Loucy (cell line): Measurements from ENCODE around the gene HMGN4.

Source experiments
- H2AFZ ChIP-seq: fragments of 200-600 bp; sonication (generic); 2 replicates; pipeline ENCODE4 v1.6.0; 2016; ENCODE audit warnings: antibody characterized with exemption, mild to moderate bottlenecking, low read length, moderate library complexity
- H3F3A ChIP-seq: fragments of 200-600 bp; 2 replicates; pipeline ENCODE4 v1.6.0; 2016; ENCODE audit warnings: antibody characterized with exemption, low read depth, mild to moderate bottlenecking
- H3K27me3 ChIP-seq: fragments of 200-600 bp; sonication (generic); 2 replicates; pipeline ENCODE4 v1.6.1; 2014; ENCODE audit warnings: low read length, mild to moderate bottlenecking; ENCODE audit not compliant: insufficient read depth, poor library complexity, severe bottlenecking
- H3K36me3 ChIP-seq: fragments of 200-600 bp; sonication (generic); 2 replicates; pipeline ENCODE4 v1.6.1; 2016; ENCODE audit warnings: low read length; ENCODE audit not compliant: insufficient read depth
- H3K4me1 ChIP-seq: fragments of 200-600 bp; sonication (generic); 2 replicates; pipeline ENCODE4 v1.5.1; 2014; ENCODE audit warnings: low read length, mild to moderate bottlenecking; ENCODE audit not compliant: insufficient read depth, poor library complexity, severe bottlenecking
- H3K4me2 ChIP-seq: fragments of 200-600 bp; sonication (generic); 2 replicates; pipeline ENCODE4 v1.6.0; 2014; ENCODE audit warnings: antibody characterized with exemption, low read length, low read depth, mild to moderate bottlenecking; ENCODE audit not compliant: poor library complexity, severe bottlenecking
- H3K4me3 ChIP-seq: fragments of 200-600 bp; sonication (generic); 2 replicates; pipeline ENCODE4 v1.5.1; 2014; ENCODE audit warnings: low read length, mild to moderate bottlenecking, mixed read lengths; ENCODE audit not compliant: poor library complexity, severe bottlenecking
- H3K79me2 ChIP-seq: fragments of 200-600 bp; sonication (generic); 2 replicates; pipeline ENCODE4 v1.6.1; 2014; ENCODE audit warnings: low read length; ENCODE audit not compliant: insufficient read depth
- H3K9ac ChIP-seq: fragments of 200-600 bp; sonication (generic); 2 replicates; pipeline ENCODE4 v1.6.0; 2014; ENCODE audit warnings: mild to moderate bottlenecking, low read depth, low read length, moderate library complexity; ENCODE audit not compliant: poor library complexity, severe bottlenecking
- H3K9me2 ChIP-seq: fragments of 200-600 bp; sonication (generic); replicated peaks from 2 replicates; pipeline ENCODE4 v1.6.1; 2016; ENCODE audit warnings: low read depth, low read length, mixed read lengths
- H3K9me3 ChIP-seq: fragments of 200-600 bp; sonication (generic); 2 replicates; pipeline ENCODE4 v1.6.1; 2014; ENCODE audit warnings: mild to moderate bottlenecking, antibody characterized with exemption, low read length, low read depth; ENCODE audit not compliant: insufficient read depth
- H4K20me1 ChIP-seq: fragments of 200-600 bp; sonication (generic); 2 replicates; pipeline ENCODE4 v1.6.0; 2014; ENCODE audit warnings: antibody characterized with exemption, low read length, mild to moderate bottlenecking; ENCODE audit not compliant: insufficient read depth, poor library complexity, severe bottlenecking
- EZH2phosphoT487 ChIP-seq: fragments of 200-600 bp; IDR thresholded peaks from 2 replicates; pipeline ENCODE4 v1.6.1; 2018; ENCODE audit warnings: antibody characterized with exemption, mild to moderate bottlenecking, moderate library complexity, borderline replicate concordance
- TF ChIP-seq, protein P1 (sequence below): fragments of 200-600 bp; sonication (generic); conservative IDR thresholded peaks from 2 replicates; pipeline ENCODE4 v1.5.1; 2014; ENCODE audit warnings: mild to moderate bottlenecking, antibody characterized with exemption, low read length

The HMGN4 gene

DNA sequence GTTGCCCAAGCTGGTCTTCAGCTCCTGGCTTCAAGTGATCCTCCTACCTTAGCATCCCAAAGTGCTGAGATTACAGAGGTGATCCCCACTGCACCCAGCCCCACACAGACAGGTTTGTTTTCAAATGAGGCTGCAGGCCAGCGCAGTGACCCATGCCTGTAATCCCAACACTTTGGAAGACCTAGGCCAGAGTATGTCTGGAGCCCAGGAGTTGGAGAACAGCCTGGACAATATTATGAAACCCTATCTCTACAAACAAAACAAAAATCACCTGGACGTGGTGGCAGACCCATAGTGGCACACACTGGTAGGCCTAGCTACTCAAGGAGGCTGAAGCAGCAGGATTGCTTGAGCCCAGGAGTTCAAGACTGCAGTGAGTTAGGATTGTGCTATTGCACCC is 8.0 kb upstream of the HMGN4 start:
- H3K79me2 ChIP-seq, result no peaks in the 10 kb centered on the region
- no peaks in the 10 kb centered on the region for H4K20me1 ChIP-seq
- TF ChIP-seq, protein P1, sequence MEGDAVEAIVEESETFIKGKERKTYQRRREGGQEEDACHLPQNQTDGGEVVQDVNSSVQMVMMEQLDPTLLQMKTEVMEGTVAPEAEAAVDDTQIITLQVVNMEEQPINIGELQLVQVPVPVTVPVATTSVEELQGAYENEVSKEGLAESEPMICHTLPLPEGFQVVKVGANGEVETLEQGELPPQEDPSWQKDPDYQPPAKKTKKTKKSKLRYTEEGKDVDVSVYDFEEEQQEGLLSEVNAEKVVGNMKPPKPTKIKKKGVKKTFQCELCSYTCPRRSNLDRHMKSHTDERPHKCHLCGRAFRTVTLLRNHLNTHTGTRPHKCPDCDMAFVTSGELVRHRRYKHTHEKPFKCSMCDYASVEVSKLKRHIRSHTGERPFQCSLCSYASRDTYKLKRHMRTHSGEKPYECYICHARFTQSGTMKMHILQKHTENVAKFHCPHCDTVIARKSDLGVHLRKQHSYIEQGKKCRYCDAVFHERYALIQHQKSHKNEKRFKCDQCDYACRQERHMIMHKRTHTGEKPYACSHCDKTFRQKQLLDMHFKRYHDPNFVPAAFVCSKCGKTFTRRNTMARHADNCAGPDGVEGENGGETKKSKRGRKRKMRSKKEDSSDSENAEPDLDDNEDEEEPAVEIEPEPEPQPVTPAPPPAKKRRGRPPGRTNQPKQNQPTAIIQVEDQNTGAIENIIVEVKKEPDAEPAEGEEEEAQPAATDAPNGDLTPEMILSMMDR, result no peak
- no peak overlapping the region for H3K4me3 ChIP-seq
- peaks cover 9% of the 10 kb centered on the region for H3K4me1 ChIP-seq
- H3K36me3 ChIP-seq, result no peaks in the 10 kb centered on the region
- no peaks in the 10 kb centered on the region for H3K27me3 ChIP-seq
- H3K9ac ChIP-seq, result no peak overlapping the region
- H3K9me3 ChIP-seq, result no peaks in the 10 kb centered on the region
- H3K9me2 ChIP-seq, result no peaks in the 10 kb centered on the region
- H3F3A ChIP-seq, result 0 out of 2 replicates have a peak, but pooled peaks cover 10% of the 10 kb centered on the region
- H3K4me2 ChIP-seq, result no peak overlapping the region
- H2AFZ ChIP-seq, result 0 out of 2 replicates have a peak overlapping the region, but pooled peaks have one; percentile 50

DNA sequence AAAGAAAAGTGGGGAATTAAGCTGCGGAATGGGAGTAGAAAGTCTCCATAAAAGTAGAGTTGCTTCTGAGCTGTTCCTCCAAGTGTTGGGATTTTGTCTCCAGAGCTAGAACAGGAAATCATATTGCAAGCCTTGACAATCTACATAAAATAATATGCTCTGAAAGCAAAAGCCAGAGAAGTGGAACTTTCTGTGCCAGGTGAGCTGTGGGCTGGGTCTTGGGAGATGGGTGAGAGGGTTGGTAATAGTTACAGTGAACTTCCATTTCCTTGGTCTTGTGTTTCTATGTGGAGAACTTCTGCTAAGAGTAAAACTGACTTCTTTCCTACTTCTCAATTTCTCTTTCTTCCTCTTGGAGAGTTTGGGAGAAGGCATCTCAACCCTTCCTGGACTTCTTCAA is 6.3 kb upstream of the HMGN4 start:
- Histone ChIP-seq H3K4me3 (no peak overlapping the region), H3F3A (peaks cover 18% of the 10 kb centered on the region), H3K36me3 (no peaks in the 10 kb centered on the region), H3K9ac (no peak overlapping the region), H3K4me2 (peak overlapping the region; percentile 77), H3K4me1 (peaks cover 23% of the 10 kb centered on the region), H3K27me3 (no peaks in the 10 kb centered on the region), H3K79me2 (no peaks in the 10 kb centered on the region), H3K9me3 (no peaks in the 10 kb centered on the region), H2AFZ (no peak overlapping the region), H4K20me1 (no peaks in the 10 kb centered on the region), H3K9me2 (no peaks in the 10 kb centered on the region)
- no peak for TF ChIP-seq EZH2phosphoT487
- TF ChIP-seq, protein P1, result no peak

DNA sequence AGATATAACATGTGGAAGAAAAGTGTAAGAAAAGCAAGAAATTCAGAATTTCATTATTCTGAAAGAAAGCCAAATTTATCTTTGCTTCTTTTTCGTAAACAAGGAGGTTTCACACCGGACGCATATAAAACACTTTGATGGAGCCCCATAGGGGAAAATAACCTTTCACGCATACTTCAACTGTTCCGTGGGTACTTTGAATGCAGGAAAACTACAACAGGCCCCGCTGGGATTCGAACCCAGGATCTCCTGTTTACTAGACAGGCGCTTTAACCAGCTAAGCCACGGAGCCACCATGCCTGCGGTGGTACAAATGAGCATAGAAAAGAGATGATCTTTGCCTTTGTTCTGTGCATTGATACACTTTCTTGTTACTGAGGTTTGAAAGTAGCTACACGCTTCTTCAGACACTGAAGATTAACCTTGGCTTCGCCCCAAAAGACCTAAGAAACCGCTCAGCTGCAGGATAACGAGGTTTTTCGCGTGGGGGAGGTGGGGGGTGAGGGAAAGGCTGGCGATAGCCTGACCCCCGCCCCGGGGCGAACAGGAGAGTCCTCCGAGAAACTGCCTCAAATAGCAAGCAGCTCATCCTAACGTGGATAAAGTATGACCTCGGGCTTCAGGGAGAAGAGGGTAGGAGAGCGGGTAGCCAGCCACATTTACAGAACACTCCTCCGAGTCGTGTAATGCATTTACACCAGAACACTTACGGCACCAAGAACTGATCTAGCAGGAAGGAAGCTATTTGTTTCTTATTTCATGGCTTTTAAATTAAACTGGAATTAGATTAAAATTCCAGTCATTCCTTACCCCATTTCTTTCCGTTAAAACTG is 5.3 kb upstream of the HMGN4 start:
- Histone ChIP-seq H3K9me3 (no peaks in the 10 kb centered on the region), H3K27me3 (no peaks in the 10 kb centered on the region), H3K4me2 (peak overlapping the region; percentile 77), H3K9ac (peak overlapping the region; percentile 97), H3K79me2 (no peaks in the 10 kb centered on the region), H3K4me3 (peak overlapping the region; percentile 98), H3F3A (peaks cover 25% of the 10 kb centered on the region), H3K9me2 (no peaks in the 10 kb centered on the region), H4K20me1 (no peaks in the 10 kb centered on the region), H3K36me3 (no peaks in the 10 kb centered on the region), H3K4me1 (peaks cover 24% of the 10 kb centered on the region), H2AFZ (peak overlapping the region; percentile 98)
- TF ChIP-seq, protein P1, result no peak
- no peak for TF ChIP-seq EZH2phosphoT487
